K562 (cell line): Measurements from ENCODE around the gene AHNAK. TPM values are rescaled to one million over a fixed set of nuclear protein-coding genes. Genes with fewer than 3 reads are reported as not detected.

ENCODE experiments used
- ATAC-seq: fragments of 200-7000 bp; cut with Tn5 transposase; 3 replicates; pipeline ENCODE4 v1.9.1; 2020; ENCODE audit warnings: moderate library complexity
- BruUV-seq: library from RNA; stranded (reverse); fragments of 400-500 nt; replicated peaks from 2 replicates; lab custom pipeline; 2021; lab: Mats Ljungman, UMichigan
- CTCF ChIA-PET: fragments of 300-600 bp; formaldehyde crosslinking; extraction: SDS; loops from one replicate; lab custom pipeline; 2021; ENCODE audit warnings: low intra/inter-chr PET ratio; lab: Yijun Ruan, JAX
- POLR2A ChIA-PET: fragments of 300-600, 350-650 bp; sonication (Branson Sonifier 250); formaldehyde crosslinking; extraction: SDS; loops from one replicate; lab custom pipeline; 2021; ENCODE audit warnings: antibody characterized with exemption, inconsistent platforms; lab: Yijun Ruan, JAX
- DNase-seq, 4 experiments: peaks; one replicate each; pipeline versions ENCODE4 v3.0.0 to v3.0.0-alpha.2; 2011 to 2018; ENCODE audit warnings: low spot score in 3 of 4, mixed read lengths in 3 of 4; ENCODE audit errors: extremely low read depth in 1 of 4
- FAIRE-seq: peaks from 2 replicates; lab custom pipeline; 2011; peaks lifted over from hg19 to GRCh38; lab: Jason Lieb, UNC
- H2AFZ ChIP-seq: 2 replicates; pipeline ENCODE4 v1.6.0; 2011; ENCODE audit warnings: low read depth, low read length, control low read depth, inconsistent platforms
- H3K27ac ChIP-seq: fragments of 200-600 bp; 3 replicates; pipeline ENCODE4 v1.8.0; 2011; ENCODE audit warnings: low read depth, mild to moderate bottlenecking, control low read depth, inconsistent platforms, low read length, moderate library complexity, mixed read lengths; ENCODE audit errors: extremely low read depth
- H3K27me3 ChIP-seq, 2 experiments: fragments of 300-600 bp in 1 of 2; 2 replicates in 1 of 2; 3 replicates in 1 of 2; pipeline versions ENCODE4 v1.6.0 to v1.8.0; 2011; ENCODE audit warnings: inconsistent platforms in 2 of 2, low read length in 2 of 2, mild to moderate bottlenecking in 1 of 2, mixed read lengths in 1 of 2, moderate library complexity in 1 of 2; ENCODE audit not compliant: control insufficient read depth in 2 of 2, insufficient read depth in 2 of 2
- H3K36me3 ChIP-seq: fragments of 300-600 bp; 3 replicates; pipeline ENCODE4 v1.8.0; 2011; ENCODE audit warnings: mild to moderate bottlenecking, low read length, inconsistent platforms; ENCODE audit not compliant: control insufficient read depth, insufficient read depth
- H3K4me1 ChIP-seq, 2 experiments: fragments of 200-600 bp in 1 of 2; replicated peaks in 1 of 2; 2 replicates in 1 of 2; 3 replicates in 1 of 2; pipeline versions ENCODE4 v1.5.1 to v1.8.0; 2011; ENCODE audit warnings: inconsistent platforms in 2 of 2, low read length in 2 of 2, mild to moderate bottlenecking in 1 of 2, mixed read lengths in 1 of 2, moderate library complexity in 1 of 2; ENCODE audit not compliant: control insufficient read depth in 2 of 2, insufficient read depth in 2 of 2
- H3K4me2 ChIP-seq: 2 replicates; pipeline ENCODE4 v1.6.1; 2011; ENCODE audit warnings: low read length, control low read depth, inconsistent platforms, mixed read lengths; ENCODE audit not compliant: insufficient read depth
- H3K4me3 ChIP-seq: fragments of 200-600 bp; sonication (generic), shearing (Covaris generic); 2 replicates; pipeline ENCODE4 v1.5.1; 2016; ENCODE audit warnings: control low read depth, inconsistent platforms
- H3K79me2 ChIP-seq: fragments of 200-600 bp; 3 replicates; pipeline ENCODE4 v1.8.0; 2011; ENCODE audit warnings: low read length, inconsistent platforms; ENCODE audit not compliant: control insufficient read depth, insufficient read depth
- H3K9ac ChIP-seq, 2 experiments: 2 replicates each; pipeline versions ENCODE4 v1.6.0 to v1.6.1; 2011; ENCODE audit warnings: low read depth in 2 of 2, low read length in 2 of 2, control low read depth in 1 of 2, inconsistent platforms in 1 of 2, mild to moderate bottlenecking in 1 of 2, mixed read lengths in 1 of 2; ENCODE audit not compliant: insufficient read depth in 1 of 2
- H3K9me1 ChIP-seq: one replicate; pipeline ENCODE4 v1.6.0; 2011; ENCODE audit warnings: inconsistent platforms, mild to moderate bottlenecking, low read length, moderate library complexity; ENCODE audit not compliant: control insufficient read depth, insufficient read depth
- H3K9me3 ChIP-seq: replicated peaks from 2 replicates; pipeline ENCODE4 v1.5.1; 2011; ENCODE audit warnings: low read depth, low read length, inconsistent platforms; ENCODE audit not compliant: control insufficient read depth, insufficient read depth
- H4K20me1 ChIP-seq: replicated peaks from 2 replicates; pipeline ENCODE4 v1.6.1; 2011; ENCODE audit warnings: low read length, inconsistent platforms, mixed read lengths; ENCODE audit not compliant: control insufficient read depth, insufficient read depth
- HNRNPLL ChIP-seq: fragments of 200-400 bp; formaldehyde crosslinking; IDR thresholded peaks from 2 replicates; pipeline ENCODE4 v1.6.1; 2017; ENCODE audit warnings: low read length, low read depth, mild to moderate bottlenecking; ENCODE audit not compliant: poor library complexity, severe bottlenecking
- JUND ChIP-seq, 2 experiments: IDR thresholded peaks; 2 replicates in 1 of 2; 3 replicates in 1 of 2; pipeline ENCODE4 v1.6.1; 2011; ENCODE audit warnings: borderline replicate concordance in 2 of 2, low read depth in 2 of 2, low read length in 2 of 2, improper control_type of control experiment in 1 of 2, missing biosample characterization in 1 of 2, missing genetic modification characterization in 1 of 2, missing genetic modification reagents in 1 of 2
- NCOA2 ChIP-seq, 2 experiments: fragments of 450-650 bp; IDR thresholded peaks; 2 replicates each; pipeline ENCODE4 v1.6.1; 2018; ENCODE audit warnings: mild to moderate bottlenecking in 2 of 2, moderate library complexity in 1 of 2; ENCODE audit not compliant: partially characterized antibody in 2 of 2
- TCF7L2 ChIP-seq: fragments of 150-350 bp; IDR thresholded peaks from 2 replicates; pipeline ENCODE4 v1.6.1; 2016; ENCODE audit warnings: low read depth, mild to moderate bottlenecking, low read length, moderate library complexity
- TEAD1 ChIP-seq, 2 experiments: fragments of 450-650 bp in 1 of 2; sonication (generic) in 1 of 2; formaldehyde crosslinking; IDR thresholded peaks; 2 replicates each; pipeline versions ENCODE4 v1.4.0 to v1.8.0; 2020 to 2022; ENCODE audit warnings: mild to moderate bottlenecking in 2 of 2, missing genetic modification reagents in 1 of 2
- TEAD4 ChIP-seq, 2 experiments: sonication (generic) in 1 of 2; formaldehyde crosslinking in 1 of 2; IDR thresholded peaks; 2 replicates each; pipeline versions ENCODE4 v1.6.1 to v1.8.0; 2012 to 2022; ENCODE audit warnings: borderline replicate concordance in 1 of 2, inconsistent platforms in 1 of 2, low read length in 1 of 2, mild to moderate bottlenecking in 1 of 2, missing genetic modification reagents in 1 of 2
- ZNF436 ChIP-seq: fragments of 250-450, 450-650 bp; sonication (Bioruptor Pico); formaldehyde crosslinking; IDR thresholded peaks from 2 replicates; pipeline ENCODE4 v1.7.0; 2020; ENCODE audit warnings: mild to moderate bottlenecking
- ZNF445 ChIP-seq: fragments of 250-450 bp; sonication (Bioruptor Pico); IDR thresholded peaks from 2 replicates; pipeline ENCODE4 v1.4.0; 2020; ENCODE audit warnings: low read depth, mild to moderate bottlenecking, moderate library complexity
- ZNF589 ChIP-seq: fragments of 200-800 bp; sonication (Bioruptor generic); IDR thresholded peaks from 2 replicates; pipeline ENCODE4 v1.6.1; 2016; ENCODE audit warnings: low read depth, missing genetic modification characterization, missing compliant biosample characterization
- ZNF592 ChIP-seq: fragments of 450-650 bp; IDR thresholded peaks from 2 replicates; pipeline ENCODE4 v1.6.1; 2017; ENCODE audit warnings: antibody characterized with exemption, mild to moderate bottlenecking
- WGBS: fragments of 100-300 bp; shearing (Covaris generic); methylation state at CpG from one replicate; pipeline ENCODE4 v1.1.6; 2016; ENCODE audit warnings: low coverage, mixed read lengths; ENCODE audit not compliant: insufficient coverage; ENCODE audit errors: missing lambda C conversion rate; 5-methylcytosine and 5-hydroxymethylcytosine counted together
- in situ Hi-C: fragments of 300-500 bp; cut with MboI; formaldehyde crosslinking; loops from 4 replicates; pipeline ENCODE4 v1.15.0; 2018; ENCODE audit warnings: inconsistent platforms, mixed read lengths
- intact Hi-C: fragments of 100-400 bp; cut with micrococcal nuclease; formaldehyde crosslinking; loops from 2 replicates; pipeline ENCODE4 v1.14.2; 2022
- polyA plus RNA-seq, 8 experiments: library from polyadenylated mRNA; depleted of rRNA in 4 of 8; stranded (reverse) in 5 of 8; unstranded in 3 of 8; fragments of >200 nt; fragmentation: Nextera tagmentation in 2 of 8; fragmentation: Illumina TruSeq in 1 of 8; extraction: Ambion mirVana in 2 of 8; extraction: Trizol in 1 of 8; gene quantifications; 2 replicates each; pipeline versions ENCODE4 v1.2.1 to v1.2.3, GENCODE V29; 2011 to 2014; ENCODE audit warnings: inconsistent platforms in 1 of 8, missing spikeins in 1 of 8
- total RNA-seq, 7 experiments: library from RNA; depleted of rRNA in 6 of 7; stranded (reverse); fragments of >200 nt in 6 of 7; fragmentation: Illumina TruSeq in 2 of 7; extraction: Trizol in 2 of 7; gene quantifications; 2 replicates each; pipeline versions ENCODE4 v1.2.1 to v1.2.3, GENCODE V29; 2011 to 2021; ENCODE audit warnings: low replicate concordance in 1 of 7
- TF ChIP-seq, protein P1 (sequence below): fragments of 450-650 bp; IDR thresholded peaks from 2 replicates; pipeline ENCODE4 v1.6.1; 2016

The AHNAK gene
- total and polyA plus RNA-seq, 9 of the 15 experiments (the other 6 are each of a cell fraction or from before 2014, with no cell fraction given), result 1.5 to 89.7 (median 45.0) TPM

GRCh38 chr11:62439785-62440602 lies 106.6 kb downstream of the AHNAK start:
- Histone ChIP-seq H3K9me1 (no peaks in the 10 kb centered on the region), H3K9me3 (no peaks in the 10 kb centered on the region), H3K27me3 (no peaks in the 10 kb centered on the region), H3K36me3 (no peaks in the 10 kb centered on the region), H3K27ac (peak overlapping the region; percentile 8; the same call in 1 of the 3 replicates), H3K9ac (peak overlapping the region in 1 of 2 experiments; percentile 83; a peak in 3 of 4 replicates), H3K4me1 (peaks cover 11 to 24% of the 10 kb centered on the region in 2 experiments), H2AFZ (peak overlapping the region; percentile 85), H3K79me2 (no peaks in the 10 kb centered on the region), H4K20me1 (no peaks in the 10 kb centered on the region), H3K4me3 (no peak overlapping the region), H3K4me2 (peak overlapping the region; percentile 29; the same call in 1 of the 2 replicates)
- ChIA-PET POLR2A (interaction anchor here (0.7 to 1.0 kb wide), 2 partner anchors 13 to 15 kb away, joined by 3 to 4 read pairs; no protein-coding TSS in a partner anchor), CTCF (interaction anchor here (0.6 to 0.7 kb wide), 2 partner anchors 18 to 23 kb away, joined by 3 read pairs; no protein-coding TSS in a partner anchor)
- in situ Hi-C loops, result no loop called here
- ATAC-seq (peak; percentile 50), DNase-seq (peak in 2 of 4 experiments; percentile 42 to 51), FAIRE-seq (peak; percentile 37)
- 43% methylated on average over 22 of the region's 23 CpGs for WGBS
- no TSS peak for BruUV-seq
- intact Hi-C loops, result no loop called here
- peak; percentile 36; the same call in 1 of the 2 replicates for TF ChIP-seq TEAD4 (IDR thresholded peaks at IDR 0.05; ENCODE audit: low read length)
- no peak for TF ChIP-seq TEAD4 (CRISPR knock-in tag; IDR thresholded peaks at IDR 0.05; ENCODE audit: borderline replicate concordance)
- peak; percentile 11; the same call in 1 of the 2 replicates for TF ChIP-seq JUND (IDR thresholded peaks at IDR 0.05; ENCODE audit: borderline replicate concordance, low read depth, low read length)
- no peak for TF ChIP-seq JUND (tag; IDR thresholded peaks at IDR 0.05; ENCODE audit: borderline replicate concordance, low read depth, low read length)
- 0 out of 4 replicates have a peak, but pooled peaks of 1 of the 2 experiments have one; percentile 37 for TF ChIP-seq TEAD1 (CRISPR knock-in tag; IDR thresholded peaks at IDR 0.05)
- TF ChIP-seq ZNF445 (CRISPR knock-in tag), result no peak
- no peak for TF ChIP-seq HNRNPLL
- TF ChIP-seq ZNF589 (CRISPR knock-in tag), result 0 out of 2 replicates have a peak, but pooled peaks have one; percentile 36
- TF ChIP-seq, protein P1, sequence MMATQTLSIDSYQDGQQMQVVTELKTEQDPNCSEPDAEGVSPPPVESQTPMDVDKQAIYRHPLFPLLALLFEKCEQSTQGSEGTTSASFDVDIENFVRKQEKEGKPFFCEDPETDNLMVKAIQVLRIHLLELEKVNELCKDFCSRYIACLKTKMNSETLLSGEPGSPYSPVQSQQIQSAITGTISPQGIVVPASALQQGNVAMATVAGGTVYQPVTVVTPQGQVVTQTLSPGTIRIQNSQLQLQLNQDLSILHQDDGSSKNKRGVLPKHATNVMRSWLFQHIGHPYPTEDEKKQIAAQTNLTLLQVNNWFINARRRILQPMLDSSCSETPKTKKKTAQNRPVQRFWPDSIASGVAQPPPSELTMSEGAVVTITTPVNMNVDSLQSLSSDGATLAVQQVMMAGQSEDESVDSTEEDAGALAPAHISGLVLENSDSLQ, result peak; percentile 75
- no peak for TF ChIP-seq TCF7L2
- TF ChIP-seq ZNF592, result no peak
- no peak for TF ChIP-seq ZNF436 (CRISPR knock-in tag)
- TF ChIP-seq NCOA2 (IDR thresholded peaks at IDR 0.05; ENCODE audit: partially characterized antibody in 2 of 2), result no peak
